Measurements from ENCODE around the gene GNG12.

- TF ChIP-seq CTCF (conservative IDR thresholded peaks at IDR 0.05; ENCODE audit: low read depth, low read length) (no peak), EZH2 (IDR thresholded peaks at IDR 0.05; ENCODE audit: low read length, unreplicated experiment) (no peak), EZH2phosphoT487 (IDR thresholded peaks at IDR 0.05; ENCODE audit: borderline replicate concordance, low read length) (no peak)
Observed at GRCh38 chr1:67659229-67659628, 174.0 kb downstream of the GNG12 start.
